ENCODE results near the gene TXLNB.

DNA sequence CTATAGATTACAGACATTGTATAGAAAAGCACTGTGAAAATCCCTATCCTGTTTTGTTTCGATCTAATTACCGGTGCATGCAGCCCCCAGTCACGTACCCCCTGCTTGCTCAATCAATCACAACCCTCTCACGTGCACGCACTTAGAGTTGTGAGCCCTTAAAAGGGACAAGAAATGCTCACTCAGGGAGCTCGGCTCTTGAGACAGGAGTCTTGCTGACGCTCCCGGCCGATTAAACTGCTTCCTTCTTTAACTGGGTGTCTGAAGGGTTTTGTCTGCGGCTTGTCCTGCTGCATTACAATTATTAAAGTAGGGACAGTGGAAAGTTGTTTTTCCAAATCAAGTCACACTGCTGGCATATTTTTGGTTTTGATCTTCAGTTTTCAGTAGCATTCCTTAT is 2.6 kb downstream of the TXLNB start:
- TF ChIP-seq, protein P1, sequence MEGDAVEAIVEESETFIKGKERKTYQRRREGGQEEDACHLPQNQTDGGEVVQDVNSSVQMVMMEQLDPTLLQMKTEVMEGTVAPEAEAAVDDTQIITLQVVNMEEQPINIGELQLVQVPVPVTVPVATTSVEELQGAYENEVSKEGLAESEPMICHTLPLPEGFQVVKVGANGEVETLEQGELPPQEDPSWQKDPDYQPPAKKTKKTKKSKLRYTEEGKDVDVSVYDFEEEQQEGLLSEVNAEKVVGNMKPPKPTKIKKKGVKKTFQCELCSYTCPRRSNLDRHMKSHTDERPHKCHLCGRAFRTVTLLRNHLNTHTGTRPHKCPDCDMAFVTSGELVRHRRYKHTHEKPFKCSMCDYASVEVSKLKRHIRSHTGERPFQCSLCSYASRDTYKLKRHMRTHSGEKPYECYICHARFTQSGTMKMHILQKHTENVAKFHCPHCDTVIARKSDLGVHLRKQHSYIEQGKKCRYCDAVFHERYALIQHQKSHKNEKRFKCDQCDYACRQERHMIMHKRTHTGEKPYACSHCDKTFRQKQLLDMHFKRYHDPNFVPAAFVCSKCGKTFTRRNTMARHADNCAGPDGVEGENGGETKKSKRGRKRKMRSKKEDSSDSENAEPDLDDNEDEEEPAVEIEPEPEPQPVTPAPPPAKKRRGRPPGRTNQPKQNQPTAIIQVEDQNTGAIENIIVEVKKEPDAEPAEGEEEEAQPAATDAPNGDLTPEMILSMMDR (IDR thresholded peaks at IDR 0.05): no peak
- no peak for TF ChIP-seq POLR2A (IDR thresholded peaks at IDR 0.05)
